Measurements from ENCODE around the gene CDH4.

Gene CDH4

DNA sequence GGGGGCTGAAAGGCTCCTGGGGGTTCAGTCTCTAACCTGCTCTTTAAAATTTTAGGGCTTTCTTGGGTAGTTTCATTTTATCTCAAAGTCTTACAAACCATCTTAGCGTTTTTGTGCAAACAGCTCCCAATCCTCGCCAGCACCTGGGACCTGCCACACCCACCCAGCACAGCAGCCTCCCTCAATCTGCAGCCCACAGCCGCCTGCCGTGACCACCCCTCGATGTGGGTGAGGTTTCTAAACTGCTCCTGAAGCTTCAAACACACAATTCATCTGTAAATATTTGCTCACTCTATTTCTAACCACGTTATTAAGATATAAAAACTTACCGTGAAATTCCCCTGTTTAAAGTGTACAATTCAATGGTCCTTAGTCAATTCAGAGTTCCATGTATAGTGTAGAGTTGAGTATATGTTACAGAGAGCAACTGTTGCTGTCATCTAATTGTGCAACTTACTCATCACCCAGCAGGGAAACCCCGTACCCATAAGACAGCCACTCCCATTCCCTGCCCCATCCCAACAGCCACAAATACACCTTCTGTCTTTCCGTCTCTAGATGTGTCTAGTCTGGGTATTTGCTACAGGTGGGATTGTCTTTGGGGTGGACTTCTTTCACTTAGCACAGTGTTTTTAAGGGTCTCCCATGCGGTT, 432.6 kb downstream of the CDH4 start:
- no peak for DNase-seq (ENCODE audit: low read depth, low spot score)

DNA sequence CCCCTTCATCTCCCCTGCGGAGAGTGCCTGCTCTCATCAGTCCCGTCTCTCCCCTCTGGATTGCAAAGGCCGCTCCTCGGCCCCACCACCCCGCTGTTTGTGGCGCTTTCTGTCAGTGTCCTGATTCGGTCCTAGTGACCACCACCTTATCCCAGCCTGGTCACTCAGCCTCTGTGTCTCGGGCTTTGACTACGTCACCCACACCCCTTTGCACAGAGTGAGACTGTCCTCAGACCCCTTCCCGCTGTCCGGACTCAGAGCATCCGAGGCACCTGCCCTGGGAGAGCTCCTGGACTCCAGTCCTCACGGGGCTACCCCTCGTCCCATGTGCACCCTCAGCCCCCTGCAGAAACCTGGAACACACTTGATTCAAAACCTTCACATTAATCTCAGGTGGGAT, 433.4 kb downstream of the CDH4 start:
- no peak for DNase-seq (ENCODE audit: low read depth, low spot score)

DNA sequence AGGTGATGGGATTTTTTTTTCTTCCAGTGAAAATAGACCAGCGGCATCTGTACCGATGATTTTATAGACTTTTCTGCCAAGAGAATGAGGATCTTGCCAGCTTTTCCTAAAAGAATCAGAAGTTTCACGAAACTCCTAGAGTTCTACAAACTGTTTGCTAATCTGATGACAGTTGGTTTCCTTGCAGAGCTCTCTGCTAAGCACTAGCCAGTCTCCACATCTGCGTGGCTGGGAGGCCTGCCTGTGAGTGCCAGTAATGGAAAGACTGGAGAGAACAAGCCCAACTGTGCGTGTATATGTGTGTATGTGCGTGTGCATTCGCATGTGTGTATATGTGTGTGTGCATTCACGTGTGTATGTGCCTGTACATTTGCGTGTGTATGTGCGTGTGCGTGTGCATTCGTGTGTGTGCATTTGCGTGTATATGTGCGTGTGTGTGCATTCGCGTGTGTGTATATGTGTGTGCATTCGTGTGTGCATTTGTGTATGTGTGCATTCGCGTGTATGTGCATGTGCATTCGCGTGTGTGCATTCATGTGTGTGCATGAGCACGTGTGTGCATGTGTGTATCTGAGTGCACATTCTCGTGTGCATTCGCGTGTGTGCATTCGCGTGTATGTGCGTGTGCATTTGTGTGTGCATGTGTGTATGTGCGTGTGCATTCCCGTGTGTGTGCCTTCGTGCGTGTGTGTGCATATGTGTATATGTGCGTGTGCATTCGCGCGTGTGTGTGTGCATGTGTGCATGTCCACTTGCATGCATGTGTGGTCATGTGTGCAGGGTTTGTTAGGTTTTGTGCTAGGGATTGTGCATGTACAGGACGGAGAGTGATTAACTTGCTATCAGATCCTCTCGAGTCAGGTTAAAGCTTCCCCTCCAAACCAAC, 434.2 kb downstream of the CDH4 start:
- DNase-seq (ENCODE audit: low read depth, low spot score): no peak

DNA sequence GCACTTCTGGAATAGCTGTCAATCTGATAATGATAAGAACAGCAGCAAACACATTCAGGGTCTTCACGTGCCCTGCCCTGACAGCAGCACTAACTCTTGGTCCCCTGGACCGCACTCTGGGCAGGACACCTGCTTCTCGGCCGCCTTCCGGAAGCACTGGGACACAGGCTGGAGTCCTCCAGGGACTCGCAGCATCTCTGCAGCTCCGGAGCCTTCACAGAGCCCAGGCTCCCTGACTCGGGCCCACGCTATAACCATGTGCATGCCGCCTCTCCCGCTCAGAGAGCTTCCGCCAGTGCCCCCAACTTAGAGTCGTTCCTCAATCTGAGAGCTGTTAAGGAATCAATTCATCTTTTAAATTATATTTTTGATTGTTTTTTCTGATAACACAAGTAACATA, 436.4 kb downstream of the CDH4 start:
- DNase-seq (ENCODE audit: low read depth, low spot score): no peak

DNA sequence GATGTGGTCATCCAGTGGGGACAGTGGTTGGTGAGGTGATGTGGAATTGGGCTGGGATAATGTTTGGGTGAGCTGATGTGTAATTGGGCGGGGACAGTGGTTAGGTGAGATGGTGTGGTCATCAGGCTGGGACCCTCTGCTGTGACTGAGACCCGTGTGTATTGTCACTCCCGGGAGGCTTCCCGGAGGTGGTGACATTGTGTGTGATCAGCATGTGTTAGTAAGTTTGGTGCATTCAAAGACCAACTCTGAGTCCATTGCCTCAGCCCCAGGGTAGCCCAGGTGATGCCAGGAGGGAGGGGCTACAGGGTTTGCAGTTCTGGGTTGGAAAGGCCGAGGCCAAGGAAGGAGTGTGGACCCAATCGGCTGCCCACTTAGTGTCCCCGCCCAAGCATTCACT, 438.1 kb downstream of the CDH4 start:
- no peak for DNase-seq (ENCODE audit: low read depth, low spot score)

DNA sequence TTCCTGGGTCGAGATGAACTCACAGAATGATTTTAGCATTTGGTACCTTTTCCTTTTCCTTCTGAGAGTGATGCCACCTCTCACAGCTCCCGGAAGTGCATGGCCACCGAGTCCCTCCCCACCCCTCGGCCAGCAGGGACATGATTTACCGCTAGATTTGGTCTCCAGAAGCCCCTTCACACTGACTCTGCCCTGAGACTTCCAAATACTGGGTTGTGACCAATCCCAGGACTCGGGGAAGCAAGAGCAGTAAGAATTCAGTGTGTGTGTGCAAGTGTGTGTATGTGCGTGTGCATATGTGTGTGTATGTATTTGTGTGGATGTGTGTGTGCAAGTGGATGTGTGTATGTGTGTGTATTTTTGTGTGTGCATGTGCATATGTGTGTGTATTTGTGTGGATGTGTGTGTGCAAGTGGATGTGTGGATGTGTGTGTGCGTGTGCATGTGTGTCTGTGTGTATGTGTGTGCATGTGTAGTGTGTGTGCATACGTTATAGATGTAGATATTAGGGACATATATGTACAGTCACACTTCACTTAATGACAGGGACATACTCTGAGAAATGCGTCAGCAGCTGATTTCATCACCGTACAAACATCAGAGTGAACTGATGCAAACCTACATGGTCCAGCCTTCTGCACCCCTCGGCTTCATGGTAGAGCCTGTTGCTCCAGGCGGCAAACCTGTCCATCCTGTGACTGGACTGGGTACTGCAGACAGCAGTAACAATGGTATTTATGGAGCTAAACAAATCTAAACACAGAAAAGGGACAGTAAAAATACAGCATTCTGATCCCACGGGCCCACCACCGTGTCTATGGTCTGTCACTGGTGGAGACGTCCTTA, 439.2 kb downstream of the CDH4 start:
- no peak for DNase-seq (ENCODE audit: low read depth, low spot score)

DNA sequence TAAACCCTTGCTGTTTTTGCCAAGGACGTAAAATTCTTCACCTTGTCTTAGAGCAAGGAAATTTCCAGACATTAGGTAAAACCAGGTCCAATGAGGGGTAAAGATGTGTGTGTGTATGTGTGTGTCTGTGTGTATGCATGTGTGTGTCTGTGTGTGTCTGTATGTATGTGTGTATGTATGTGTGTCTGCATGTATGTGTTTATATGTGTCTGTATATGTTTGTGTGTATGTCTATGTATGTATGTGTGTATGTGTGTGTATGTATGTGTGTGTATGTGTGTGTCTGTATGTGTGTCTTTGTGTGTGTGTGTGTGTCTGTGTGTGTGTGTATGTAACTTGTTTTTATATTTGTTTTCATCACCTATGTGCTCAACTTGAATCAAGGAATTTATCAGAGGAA, 439.9 kb downstream of the CDH4 start:
- no peak for DNase-seq (ENCODE audit: low read depth, low spot score)

DNA sequence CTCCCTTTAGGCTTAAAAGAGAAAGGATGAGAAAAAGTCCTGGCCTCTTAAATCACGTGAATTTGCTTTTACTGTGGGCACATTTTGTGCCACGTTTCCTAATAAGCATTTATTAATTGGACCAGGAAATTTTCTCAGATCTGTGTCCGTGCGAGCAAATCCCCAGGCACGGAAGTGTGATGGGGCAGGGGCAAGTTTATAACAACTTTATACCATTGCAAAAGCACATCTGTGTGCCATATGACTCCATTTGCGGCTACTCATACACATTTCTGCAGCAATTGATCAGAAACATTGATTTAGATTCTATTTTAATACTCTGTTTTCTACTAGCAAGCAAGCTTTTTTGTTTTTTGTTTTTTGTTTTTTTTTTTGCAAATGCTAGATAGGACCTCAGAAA, 440.4 kb downstream of the CDH4 start:
- no peak for DNase-seq (ENCODE audit: low read depth, low spot score)

DNA sequence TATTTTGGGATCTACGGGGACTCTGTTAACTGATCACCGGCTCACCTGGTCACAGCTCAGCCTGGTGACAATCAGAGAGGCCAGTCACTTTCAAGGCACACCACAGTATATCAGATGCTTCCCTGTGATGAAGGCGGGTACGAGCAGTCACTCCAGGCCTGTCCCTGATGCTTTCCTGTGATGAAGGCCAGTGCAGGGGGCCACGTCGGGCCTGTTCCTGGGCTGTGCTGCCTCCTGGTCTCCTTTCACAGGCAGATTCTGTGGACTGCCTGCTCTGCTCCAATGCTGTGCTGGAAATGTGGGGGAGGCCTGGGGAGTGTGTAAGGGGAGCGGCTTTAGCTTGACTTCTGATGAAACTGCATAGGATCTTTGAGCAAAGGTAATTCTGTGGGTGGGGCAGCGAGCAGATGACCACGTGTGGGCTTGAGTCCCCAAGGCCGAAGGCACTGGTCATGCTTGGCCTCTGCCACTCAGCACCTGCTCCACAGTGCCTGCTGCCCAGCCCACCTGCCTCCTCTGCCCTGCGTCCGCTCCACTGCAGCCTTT, 441.1 kb downstream of the CDH4 start:
- no peak for DNase-seq (ENCODE audit: low read depth, low spot score)

DNA sequence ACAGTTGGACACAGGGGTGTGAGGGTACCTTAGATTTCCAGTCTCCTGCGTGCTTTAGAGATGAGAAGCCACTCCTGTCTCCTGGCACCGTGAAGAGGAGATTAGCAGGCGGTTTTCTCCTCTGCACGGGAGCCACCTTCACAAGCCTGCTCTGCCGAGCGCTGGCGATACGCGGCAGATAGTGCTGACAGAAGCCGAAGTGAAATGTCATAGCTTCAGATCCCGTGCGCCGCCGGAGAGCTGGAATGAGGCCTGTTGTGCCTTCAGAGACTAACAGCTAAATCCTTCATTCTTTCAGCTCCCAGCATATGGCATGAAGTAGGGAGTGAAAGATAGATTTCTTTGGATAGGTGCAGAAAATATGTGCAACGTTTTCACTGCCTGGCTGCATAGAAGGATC, 442.6 kb downstream of the CDH4 start:
- no peak for DNase-seq (ENCODE audit: low read depth, low spot score)

DNA sequence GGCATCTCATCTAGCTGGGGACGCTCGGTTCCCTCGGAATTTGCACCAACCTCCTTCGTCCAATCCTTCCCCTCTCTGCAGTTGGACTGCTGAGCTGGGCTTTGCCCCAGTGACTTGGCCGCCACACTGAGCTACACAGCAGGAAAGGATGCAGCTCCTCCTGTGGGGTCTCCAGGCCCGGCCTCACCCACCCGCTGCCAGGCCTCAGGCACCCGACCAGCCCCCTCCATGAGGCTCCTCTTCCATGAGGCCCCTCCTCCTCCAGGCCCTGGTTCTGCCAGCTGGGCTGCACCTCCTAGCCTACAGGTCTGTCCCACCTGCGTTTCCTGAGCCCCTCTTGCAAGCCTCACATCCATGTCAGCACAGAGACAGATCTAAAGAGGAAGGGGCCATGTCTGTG, 443.7 kb downstream of the CDH4 start:
- no peak for DNase-seq (ENCODE audit: low read depth, low spot score)

DNA sequence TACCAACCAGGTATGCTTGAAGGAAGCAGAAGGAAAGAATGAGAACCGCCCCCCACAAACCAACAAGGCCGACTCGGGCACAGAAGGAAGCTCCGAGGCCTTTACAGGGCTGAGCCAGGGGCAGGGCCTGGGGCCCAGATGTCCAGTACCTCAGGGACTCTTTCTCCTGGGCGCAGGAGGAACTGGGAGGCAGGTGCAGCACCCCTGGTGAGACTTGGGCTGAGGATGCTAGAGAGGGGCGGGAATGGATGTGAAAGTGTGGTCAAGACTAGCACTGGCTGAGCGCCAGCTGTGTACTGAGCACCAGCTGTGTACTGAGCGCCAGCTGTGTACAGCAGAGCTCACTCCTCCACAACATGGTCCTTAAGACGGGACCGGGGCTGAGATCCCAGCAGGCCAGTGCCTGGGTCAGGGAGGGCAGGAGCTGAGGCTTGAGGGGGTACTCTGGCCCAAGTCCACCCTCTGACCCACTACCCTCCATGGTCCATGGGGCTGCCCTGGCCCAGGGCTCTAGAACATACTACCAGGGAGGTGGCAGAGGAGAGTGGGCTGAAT, 444.2 kb downstream of the CDH4 start:
- no peak for DNase-seq (ENCODE audit: low read depth, low spot score)

DNA sequence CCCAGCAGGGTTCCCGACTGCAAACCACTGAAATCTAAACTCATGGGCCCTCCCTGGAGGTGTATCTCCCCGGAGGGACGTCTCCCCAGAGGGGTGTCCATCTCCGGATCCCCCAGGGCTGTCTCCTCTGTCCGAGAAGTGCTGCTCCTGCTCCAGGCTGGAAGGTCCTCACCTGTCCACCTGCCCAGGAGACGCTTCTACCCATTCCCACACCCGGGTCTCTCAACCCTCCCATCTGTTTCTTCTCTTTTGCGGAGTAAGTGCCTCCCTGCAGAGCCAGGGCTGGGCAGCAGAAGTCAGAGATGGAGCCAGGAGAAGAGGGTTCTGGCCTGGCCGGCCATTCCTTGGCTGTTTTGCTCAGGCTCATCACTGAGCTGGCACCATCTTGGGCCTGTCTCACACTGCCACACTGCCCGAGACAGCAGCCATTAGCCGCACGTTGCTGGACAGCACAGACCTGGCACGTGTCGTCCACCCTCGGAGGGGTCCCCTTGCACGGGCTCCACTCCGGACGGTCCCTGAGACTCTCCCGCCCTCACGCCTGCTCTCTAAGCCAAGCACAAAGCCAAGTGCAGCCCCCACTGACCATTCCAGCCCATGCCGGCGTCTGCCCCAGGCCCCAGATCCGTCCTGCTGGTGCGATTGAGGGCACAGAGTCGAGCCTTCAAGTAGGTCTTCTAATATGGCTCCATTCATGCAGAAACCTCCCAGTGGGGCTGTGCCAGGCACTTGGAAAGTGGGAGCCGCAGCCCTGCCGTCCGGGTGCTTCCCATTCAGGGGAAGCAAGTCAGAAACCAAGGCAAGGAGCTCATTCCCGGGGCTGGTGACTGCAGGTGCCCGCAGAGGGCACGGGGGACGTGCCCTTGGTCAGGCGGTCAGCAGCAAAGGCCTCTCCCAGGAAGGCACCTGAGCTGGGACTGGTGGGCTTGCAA, 445.9 kb downstream of the CDH4 start:
- DNase-seq (ENCODE audit: low read depth, low spot score): no peak

DNA sequence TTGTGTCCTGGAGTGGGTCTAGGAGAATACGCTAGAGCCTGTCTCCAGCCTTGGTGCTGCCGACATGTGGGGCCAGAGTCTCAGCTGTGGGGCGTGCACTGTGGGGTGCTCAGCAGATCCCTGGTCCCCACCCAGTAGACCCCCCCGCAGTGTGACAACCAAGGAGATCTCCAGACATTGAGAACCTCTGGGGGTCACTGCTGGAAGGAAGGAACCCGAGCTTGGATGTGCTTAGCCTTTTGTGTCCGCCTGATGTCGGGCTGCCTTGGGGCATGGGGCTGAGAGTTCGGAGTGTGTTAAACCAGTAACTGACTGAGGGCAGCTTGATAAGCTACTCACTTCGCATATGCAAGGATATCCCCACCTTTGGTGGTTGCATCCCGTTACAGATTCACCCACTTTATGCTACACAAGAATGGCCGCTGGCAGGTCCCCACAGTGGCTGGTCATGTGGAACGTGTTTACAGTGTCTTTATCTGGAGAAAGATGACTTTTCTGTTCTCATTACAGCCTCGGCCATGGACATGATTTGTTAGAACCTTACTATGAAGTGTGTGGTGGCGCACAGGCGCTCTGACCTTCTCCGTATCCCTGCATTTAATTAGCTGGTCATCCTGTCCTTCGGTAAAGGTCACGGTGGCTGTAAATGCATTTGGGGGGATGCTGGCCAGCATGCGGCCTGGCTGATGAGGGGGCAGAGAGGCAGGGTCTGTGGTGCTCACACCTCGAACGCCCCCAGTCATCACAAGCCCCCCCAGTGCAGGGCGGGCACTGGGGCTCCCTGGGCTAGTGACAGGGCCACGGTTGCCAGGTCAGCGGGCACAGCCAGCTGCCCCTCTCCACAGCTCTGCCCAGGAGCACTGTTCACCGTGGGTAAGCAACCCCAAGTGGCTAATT, 446.8 kb downstream of the CDH4 start:
- no peak for DNase-seq (ENCODE audit: low read depth, low spot score)

DNA sequence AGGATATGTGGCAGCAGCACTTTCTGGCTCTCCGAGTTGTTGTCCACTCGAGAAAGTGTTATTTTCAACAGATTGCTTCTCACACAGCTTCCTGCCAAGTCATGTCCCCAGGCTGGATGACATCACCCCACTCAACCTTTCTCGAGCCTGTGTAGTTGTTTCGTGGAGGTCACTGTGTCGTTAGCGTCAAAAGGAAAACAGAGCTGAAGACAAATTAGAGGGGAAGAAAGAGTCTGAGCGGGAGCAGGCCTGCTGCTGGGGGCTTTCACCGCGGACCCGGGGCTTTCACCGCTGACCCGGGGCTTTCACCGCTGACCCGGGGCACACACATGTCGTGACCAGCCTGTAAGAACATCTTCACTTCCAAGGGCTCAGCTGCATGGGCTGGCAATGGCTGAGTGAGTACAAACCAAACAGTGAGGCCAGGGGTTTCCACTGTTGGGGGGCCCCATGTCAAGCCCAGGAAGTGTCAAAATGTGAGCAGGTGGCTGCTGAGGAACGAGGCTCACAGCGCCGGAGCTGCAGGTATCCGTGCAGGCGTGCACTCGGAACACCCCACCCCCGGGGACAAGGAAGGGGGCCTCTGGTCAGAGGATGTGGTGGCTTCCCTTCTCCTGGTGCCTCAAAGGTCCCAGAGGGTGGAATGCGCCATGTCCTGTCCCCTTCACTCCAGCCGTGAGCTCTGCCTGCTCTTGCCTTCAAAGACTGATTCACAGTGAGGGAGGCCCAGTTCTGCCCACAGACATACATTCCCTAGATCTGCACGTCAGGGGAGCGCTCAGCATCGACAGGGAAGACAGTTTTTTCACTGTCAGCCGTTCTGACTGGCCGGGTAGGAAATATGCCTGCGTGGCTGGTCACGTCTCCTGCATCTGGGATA, 447.7 kb downstream of the CDH4 start:
- DNase-seq (ENCODE audit: low read depth, low spot score): no peak

DNA sequence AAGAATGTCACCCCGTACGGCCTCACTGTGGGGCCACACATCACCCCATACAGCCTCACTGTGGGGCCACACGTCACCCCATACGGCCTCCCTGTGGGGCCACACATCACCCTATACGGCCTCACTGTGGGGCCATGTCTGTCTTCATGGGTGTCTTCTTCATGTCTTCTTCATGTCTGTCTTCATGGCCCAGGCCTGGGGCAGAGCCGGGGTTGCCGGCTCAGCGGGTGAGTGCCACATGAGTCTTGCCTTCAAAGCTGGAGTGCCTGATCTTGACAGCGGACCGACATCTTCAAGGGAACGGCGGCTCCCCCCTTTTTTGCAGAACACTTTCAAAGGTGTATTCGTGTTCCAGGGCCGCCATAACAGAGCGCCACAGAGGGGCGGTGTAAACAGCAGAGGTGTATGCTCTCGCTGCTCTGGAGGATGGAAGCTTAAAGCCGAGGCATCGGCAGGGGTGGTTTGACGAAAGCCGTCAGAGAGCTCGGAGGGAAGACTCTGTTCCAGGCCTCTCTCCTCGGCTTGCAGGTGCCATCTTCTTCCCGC, 448.6 kb downstream of the CDH4 start:
- no peak for DNase-seq (ENCODE audit: low read depth, low spot score)

DNA sequence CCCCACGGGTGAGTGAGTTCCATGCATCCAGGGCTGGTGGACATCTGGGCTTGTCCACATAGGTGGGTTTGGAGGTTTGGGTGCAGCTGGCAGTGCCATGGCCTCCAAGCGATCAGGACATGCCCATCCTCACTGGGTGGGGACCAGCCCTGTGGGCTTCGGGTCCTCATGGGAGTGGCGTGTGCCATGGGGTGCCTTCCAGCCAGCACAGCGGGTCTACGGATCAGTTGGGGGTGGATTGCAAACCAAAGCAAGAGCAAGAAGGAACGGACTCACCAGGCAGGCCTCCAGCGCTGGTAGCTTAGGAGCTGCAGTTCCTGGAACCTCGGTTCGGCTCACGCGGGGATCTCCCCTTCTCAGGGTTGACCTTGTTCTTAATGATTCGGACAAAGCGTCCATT, 449.3 kb downstream of the CDH4 start:
- no peak for DNase-seq (ENCODE audit: low read depth, low spot score)

DNA sequence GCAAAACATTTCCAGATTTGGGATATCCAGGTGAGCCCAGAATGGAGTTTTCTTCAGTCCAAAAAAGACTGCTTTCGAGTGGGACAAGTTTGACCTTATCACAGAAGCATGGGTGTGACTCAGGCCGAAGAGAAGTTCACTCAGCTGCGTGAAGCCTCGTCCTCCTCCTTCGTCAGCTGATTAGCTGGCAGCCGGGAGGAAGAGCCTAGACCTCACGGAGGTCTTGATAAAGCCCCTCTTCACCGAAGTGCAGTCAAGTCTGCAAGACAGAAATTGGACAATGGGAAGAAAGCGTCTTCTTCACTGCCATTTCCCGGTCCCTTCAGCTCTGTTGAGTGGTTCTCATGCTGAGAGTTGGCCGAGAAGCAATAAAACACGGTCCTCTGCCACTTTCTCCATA, 449.7 kb downstream of the CDH4 start:
- DNase-seq (ENCODE audit: low read depth, low spot score): no peak
